H9 (cell line): ENCODE results near the gene PPFIBP2. TPM values are rescaled to one million over a fixed set of nuclear protein-coding genes. Genes with fewer than 3 reads are reported as not detected.
A peak's percentile ranks its signal among the peaks of the same experiment; 100 is the strongest.

Experiments
- DNase-seq: peaks from one replicate; pipeline ENCODE4 v3.0.0-alpha.2; 2017
- H2AFZ ChIP-seq: one replicate; pipeline ENCODE4 v1.6.1; 2013; ENCODE audit warnings: mild to moderate bottlenecking, low read length, control low read depth, moderate library complexity
- H2AK5ac ChIP-seq: 2 replicates; pipeline ENCODE4 v1.6.1; 2013; ENCODE audit warnings: low read length, control low read depth, mixed read lengths; ENCODE audit not compliant: insufficient read length
- H2BK120ac ChIP-seq: one replicate; pipeline ENCODE4 v1.6.1; 2013; ENCODE audit warnings: low read depth, mild to moderate bottlenecking, low read length, control low read depth, inconsistent platforms; ENCODE audit not compliant: poor library complexity, severe bottlenecking
- H2BK12ac ChIP-seq: 2 replicates; pipeline ENCODE4 v1.6.1; 2013; ENCODE audit warnings: low read length, control low read depth, mixed read lengths, low read depth; ENCODE audit not compliant: insufficient read length
- H2BK15ac ChIP-seq: 2 replicates; pipeline ENCODE4 v1.6.1; 2013; ENCODE audit warnings: low read depth, low read length, control low read depth
- H2BK20ac ChIP-seq: one replicate; pipeline ENCODE4 v1.6.1; 2013; ENCODE audit warnings: low read depth, mild to moderate bottlenecking, low read length, control low read depth, inconsistent platforms; ENCODE audit not compliant: poor library complexity, severe bottlenecking
- H2BK5ac ChIP-seq: 2 replicates; pipeline ENCODE4 v1.6.1; 2013; ENCODE audit warnings: low read length, control low read depth, mixed read lengths; ENCODE audit not compliant: insufficient read length
- H3K14ac ChIP-seq: 2 replicates; pipeline ENCODE4 v1.6.1; 2013; ENCODE audit warnings: low read length, control low read depth; ENCODE audit not compliant: insufficient read depth
- H3K18ac ChIP-seq: 2 replicates; pipeline ENCODE4 v1.6.1; 2013; ENCODE audit warnings: low read depth, mild to moderate bottlenecking, mixed read lengths, low read length, control low read depth; ENCODE audit not compliant: insufficient read length
- H3K23ac ChIP-seq: 2 replicates; pipeline ENCODE4 v1.6.1; 2013; ENCODE audit warnings: low read length, control low read depth, mixed read lengths, low read depth; ENCODE audit not compliant: insufficient read length
- H3K23me2 ChIP-seq: 2 replicates; pipeline ENCODE4 v1.6.1; 2013; ENCODE audit warnings: low read depth, mild to moderate bottlenecking, mixed read lengths, low read length, control low read depth; ENCODE audit not compliant: insufficient read length, poor library complexity, severe bottlenecking
- H3K27ac ChIP-seq: 2 replicates; pipeline ENCODE4 v1.5.1; 2013; ENCODE audit warnings: low read length, control low read depth, mixed read lengths, low read depth; ENCODE audit not compliant: insufficient read length
- H3K27me3 ChIP-seq: 2 replicates; pipeline ENCODE4 v1.6.1; 2013; ENCODE audit warnings: low read length, control low read depth, inconsistent platforms; ENCODE audit not compliant: insufficient read depth
- H3K4ac ChIP-seq: 2 replicates; pipeline ENCODE4 v1.6.1; 2013; ENCODE audit warnings: low read depth, mild to moderate bottlenecking, control low read depth, inconsistent platforms, low read length, moderate library complexity
- H3K4me1 ChIP-seq: 2 replicates; pipeline ENCODE4 v1.6.1; 2013; ENCODE audit warnings: low read length, control low read depth, inconsistent platforms; ENCODE audit not compliant: insufficient read depth
- H3K4me2 ChIP-seq: 2 replicates; pipeline ENCODE4 v1.6.1; 2013; ENCODE audit warnings: low read length, control low read depth, mixed read lengths; ENCODE audit not compliant: insufficient read length, insufficient read depth
- H3K56ac ChIP-seq: 2 replicates; pipeline ENCODE4 v1.6.1; 2013; ENCODE audit warnings: low read depth, mild to moderate bottlenecking, mixed read lengths, low read length, control low read depth; ENCODE audit not compliant: insufficient read length
- H3K79me1 ChIP-seq: 2 replicates; pipeline ENCODE4 v1.6.1; 2013; ENCODE audit warnings: low read depth, mild to moderate bottlenecking, moderate library complexity, low read length, control low read depth, inconsistent platforms; ENCODE audit not compliant: insufficient read depth, poor library complexity, severe bottlenecking
- H3K79me2 ChIP-seq: 2 replicates; pipeline ENCODE4 v1.6.1; 2013; ENCODE audit warnings: low read length, control low read depth, inconsistent platforms; ENCODE audit not compliant: insufficient read depth
- H3K9ac ChIP-seq: 2 replicates; pipeline ENCODE4 v1.6.1; 2013; ENCODE audit warnings: low read length, control low read depth, mixed read lengths; ENCODE audit not compliant: insufficient read length; ENCODE audit errors: extremely low read depth
- H3K9me3 ChIP-seq: one replicate; pipeline ENCODE4 v1.6.1; 2013; ENCODE audit warnings: low read depth, low read length, inconsistent platforms; ENCODE audit not compliant: control insufficient read depth
- H3T11ph ChIP-seq: one replicate; pipeline ENCODE4 v1.6.1; 2013; ENCODE audit warnings: mild to moderate bottlenecking, low read length, control low read depth, inconsistent platforms
- H4K20me1 ChIP-seq: one replicate; pipeline ENCODE4 v1.6.1; 2013; ENCODE audit not compliant: control insufficient read depth, insufficient read length, insufficient read depth
- H4K5ac ChIP-seq: 2 replicates; pipeline ENCODE4 v1.6.1; 2013; ENCODE audit warnings: low read depth, mild to moderate bottlenecking, mixed read lengths, low read length, control low read depth; ENCODE audit not compliant: insufficient read length
- H4K8ac ChIP-seq: replicated peaks from 2 replicates; pipeline ENCODE4 v1.6.1; 2013; ENCODE audit warnings: low read length, control low read depth, mixed read lengths, low read depth; ENCODE audit not compliant: insufficient read length
- H4K91ac ChIP-seq: 2 replicates; pipeline ENCODE4 v1.6.1; 2013; ENCODE audit warnings: low read depth, mild to moderate bottlenecking, moderate library complexity, mixed read lengths, low read length, control low read depth; ENCODE audit not compliant: insufficient read length
- H3K27ac Mint-ChIP-seq, 3 experiments: 2 replicates in 2 of 3; 3 replicates in 1 of 3; pipeline ENCODE4 v1.8.0; 2020 to 2021; ENCODE audit warnings: mixed read lengths in 3 of 3, mild to moderate bottlenecking in 1 of 3, moderate library complexity in 1 of 3
- H3K27me3 Mint-ChIP-seq: 2 replicates; pipeline ENCODE4 v1.8.0; 2021; ENCODE audit warnings: low read depth, mild to moderate bottlenecking, moderate library complexity, mixed read lengths
- H3K36me3 Mint-ChIP-seq, 3 experiments: 2 replicates in 2 of 3; 3 replicates in 1 of 3; pipeline ENCODE4 v1.8.0; 2020 to 2021; ENCODE audit warnings: low read depth in 3 of 3, mixed read lengths in 3 of 3; ENCODE audit not compliant: insufficient read depth in 1 of 3
- H3K4me1 Mint-ChIP-seq, 2 experiments: 2 replicates each; pipeline ENCODE4 v1.8.0; 2020; ENCODE audit warnings: mixed read lengths in 2 of 2
- H3K4me3 Mint-ChIP-seq, 2 experiments: 2 replicates in 1 of 2; 3 replicates in 1 of 2; pipeline ENCODE4 v1.8.0; 2020 to 2021; ENCODE audit warnings: mild to moderate bottlenecking in 2 of 2, mixed read lengths in 2 of 2, moderate library complexity in 1 of 2
- H3K9me3 Mint-ChIP-seq, 2 experiments: 2 replicates in 1 of 2; 3 replicates in 1 of 2; pipeline ENCODE4 v1.8.0; 2020; ENCODE audit warnings: mild to moderate bottlenecking in 2 of 2, mixed read lengths in 2 of 2, moderate library complexity in 1 of 2
- CTCF ChIP-seq: fragments of 200-600 bp; sonication (generic); conservative IDR thresholded peaks from 3 replicates; pipeline ENCODE4 v1.8.0; 2021; ENCODE audit warnings: antibody characterized with exemption, mild to moderate bottlenecking
- WGBS: extraction: QIAGEN DNeasy Blood & Tissue Kit; methylation state at CpG from one replicate; pipeline ENCODE4 v1.1.7; 2013; ENCODE audit warnings: missing lambda C conversion rate, low lambda C conversion rate, mixed read lengths; ENCODE audit not compliant: insufficient read length; ENCODE audit errors: extremely low coverage; 5-methylcytosine and 5-hydroxymethylcytosine counted together
- total RNA-seq: library from RNA; stranded (reverse); gene quantifications from 2 replicates; pipeline ENCODE4 v1.2.1, GENCODE V29; 2021

PPFIBP2 gene
- total RNA-seq, 1 experiment from 2014 or later: 8.3 TPM

GRCh38 chr11:7492253-7492652 lies 21.5 kb upstream of the PPFIBP2 start:
- Histone ChIP-seq H4K5ac (no peak overlapping the region), H3K9me3 (no peaks in the 10 kb centered on the region), H3K27ac (no peak overlapping the region), H3K4me1 (peaks cover 3% of the 10 kb centered on the region; the same call in 1 of the 2 replicates), H3K27me3 (no peaks in the 10 kb centered on the region), H3K79me1 (no peaks in the 10 kb centered on the region), H2BK15ac (no peak overlapping the region), H3T11ph (no peak overlapping the region), H3K23me2 (peaks cover 2% of the 10 kb centered on the region), H3K23ac (no peak overlapping the region), H3K14ac (no peak overlapping the region), H3K4ac (no peak overlapping the region), H2AK5ac (no peak overlapping the region), H2BK12ac (no peak overlapping the region), H3K79me2 (no peaks in the 10 kb centered on the region), H2BK5ac (no peak overlapping the region), H4K20me1 (no peaks in the 10 kb centered on the region), H2AFZ (no peak overlapping the region), H2BK20ac (no peak overlapping the region), H2BK120ac (no peak overlapping the region), H3K4me2 (no peak overlapping the region), H4K8ac (no peak overlapping the region), H3K18ac (no peak overlapping the region), H3K56ac (no peak overlapping the region), H3K9ac (no peak overlapping the region), H4K91ac (no peak overlapping the region)
- TF ChIP-seq CTCF: no peak
- H3K27ac Mint-ChIP-seq: peak overlapping the region in 1 of 3 experiments; percentile 46; a peak in 1 of 7 replicates
- H3K36me3 Mint-ChIP-seq: no peaks in the 10 kb centered on the region
- no peaks in the 10 kb centered on the region for H3K9me3 Mint-ChIP-seq
- no CpG with 5 or more reads among the region's 1 CpG for WGBS
- no peaks in the 10 kb centered on the region for H3K27me3 Mint-ChIP-seq
- DNase-seq: no peak
- H3K4me1 Mint-ChIP-seq: peaks cover 19 to 24% of the 10 kb centered on the region in 2 experiments
- H3K4me3 Mint-ChIP-seq: no peak overlapping the region
